ENCODE results near the gene CAMTA1. TPM values are rescaled to one million over a fixed set of nuclear protein-coding genes. Genes with fewer than 3 reads are reported as not detected.

CAMTA1 gene
- polyA plus RNA-seq, 1 donor (not counting 4 experiments of a cell fraction or from before 2014, with no cell fraction given): 51.4 TPM

GRCh38 chr1:7519181-7519860, 734.1 kb downstream of the CAMTA1 start:
- H3K4me2 ChIP-seq (ENCODE audit: control insufficient read depth, extremely low read depth, insufficient read depth, low read depth, low read length): no peak overlapping the region
- DNase-seq (ENCODE audit: low read depth, low spot score): no peak
- dilution Hi-C loops (cut with MboI; ENCODE audit: extremely low pct_ligation_motif_present, low sequenced_read_pairs): no loop called here

GRCh38 chr1:7519861-7520395, 734.7 kb downstream of the CAMTA1 start:
- dilution Hi-C loops (cut with MboI; ENCODE audit: extremely low pct_ligation_motif_present, low sequenced_read_pairs): no loop called here
- TF ChIP-seq EZH2 (IDR thresholded peaks at IDR 0.05; ENCODE audit: low read length) (no peak), CTCF (optimal IDR thresholded peaks at IDR 0.05 in 1 of 3, IDR thresholded peaks at IDR 0.05 in 1 of 3, conservative IDR thresholded peaks at IDR 0.05 in 1 of 3; ENCODE audit: extremely low read depth in 1 of 3, insufficient read depth in 2 of 3, low read length in 3 of 3) (no peak)
- no peaks in the 10 kb centered on the region for H3K9me1 ChIP-seq (ENCODE audit: control insufficient read depth, extremely low read depth, insufficient read depth, low read length)

More at GRCh38 chr1:7519181-7519860, 734.1 kb downstream of the CAMTA1 start:
- no peak overlapping the region for H2AFZ ChIP-seq (ENCODE audit: control insufficient read depth, low read length)
- H3K27ac ChIP-seq (ENCODE audit: control insufficient read depth, insufficient read depth, low read length): no peak overlapping the region
- H3K9ac ChIP-seq (ENCODE audit: control insufficient read depth, extremely low read depth, insufficient read depth, low read length): no peak overlapping the region
- peaks cover 24% of the 10 kb centered on the region for H3K27me3 ChIP-seq (ENCODE audit: control insufficient read depth, extremely low read depth, insufficient read depth, low read length)
- TF ChIP-seq CTCF (optimal IDR thresholded peaks at IDR 0.05 in 1 of 3, IDR thresholded peaks at IDR 0.05 in 1 of 3, conservative IDR thresholded peaks at IDR 0.05 in 1 of 3; ENCODE audit: extremely low read depth in 1 of 3, insufficient read depth in 2 of 3, low read length in 3 of 3) (no peak), EZH2 (IDR thresholded peaks at IDR 0.05; ENCODE audit: low read length) (no peak)
- no peaks in the 10 kb centered on the region for H3K36me3 ChIP-seq (ENCODE audit: control insufficient read depth in 2 of 2, extremely low read depth in 1 of 2, insufficient read depth in 2 of 2, low read length in 2 of 2)
- FAIRE-seq: no peak
- H4K20me1 ChIP-seq (ENCODE audit: control insufficient read depth, extremely low read depth, insufficient read depth, low read length): no peaks in the 10 kb centered on the region
- no peak overlapping the region for H3K4me3 ChIP-seq (ENCODE audit: control insufficient read depth in 2 of 3, extremely low read depth in 1 of 3, insufficient read depth in 2 of 3, low read depth in 1 of 3, low read length in 3 of 3)
- H3K9me1 ChIP-seq (ENCODE audit: control insufficient read depth, extremely low read depth, insufficient read depth, low read length): no peaks in the 10 kb centered on the region
- no peaks in the 10 kb centered on the region for H3K4me1 ChIP-seq (ENCODE audit: control insufficient read depth, extremely low read depth, insufficient read depth, low read length)
- H3K9me3 ChIP-seq (ENCODE audit: control insufficient read depth, low read depth, low read length): no peaks in the 10 kb centered on the region
- no peaks in the 10 kb centered on the region for H3K79me2 ChIP-seq (ENCODE audit: control insufficient read depth, insufficient read depth, low read length)

More at GRCh38 chr1:7519861-7520395, 734.7 kb downstream of the CAMTA1 start:
- no peak for FAIRE-seq
- Histone ChIP-seq H3K4me1 (ENCODE audit: control insufficient read depth, extremely low read depth, insufficient read depth, low read length) (no peaks in the 10 kb centered on the region), H3K9ac (ENCODE audit: control insufficient read depth, extremely low read depth, insufficient read depth, low read length) (no peak overlapping the region), H3K4me3 (ENCODE audit: control insufficient read depth in 2 of 3, extremely low read depth in 1 of 3, insufficient read depth in 2 of 3, low read depth in 1 of 3, low read length in 3 of 3) (no peak overlapping the region), H3K27me3 (ENCODE audit: control insufficient read depth, extremely low read depth, insufficient read depth, low read length) (peaks cover 24% of the 10 kb centered on the region), H2AFZ (ENCODE audit: control insufficient read depth, low read length) (no peak overlapping the region), H3K36me3 (ENCODE audit: control insufficient read depth in 2 of 2, extremely low read depth in 1 of 2, insufficient read depth in 2 of 2, low read length in 2 of 2) (no peaks in the 10 kb centered on the region), H3K4me2 (ENCODE audit: control insufficient read depth, extremely low read depth, insufficient read depth, low read depth, low read length) (no peak overlapping the region), H3K27ac (ENCODE audit: control insufficient read depth, insufficient read depth, low read length) (no peak overlapping the region), H3K9me3 (ENCODE audit: control insufficient read depth, low read depth, low read length) (no peaks in the 10 kb centered on the region), H4K20me1 (ENCODE audit: control insufficient read depth, extremely low read depth, insufficient read depth, low read length) (no peaks in the 10 kb centered on the region), H3K79me2 (ENCODE audit: control insufficient read depth, insufficient read depth, low read length) (no peaks in the 10 kb centered on the region)
- no peak for DNase-seq (ENCODE audit: low read depth, low spot score)

Measured in keratinocyte (primary cell).